Esophagus squamous epithelium (tissue), 5 donors: ENCODE data around the gene BABAM2. TPM values are rescaled to one million over a fixed set of nuclear protein-coding genes. Genes with fewer than 3 reads are reported as not detected.
"Not testable (repeated sequence)": the region's sequence is repeated elsewhere in the genome, so short reads cannot be mapped to it uniquely, and the experiment has no call there.

Experiments
- DNase-seq: peaks from one replicate; lab custom pipeline; 2025; lab: John Stamatoyannopoulos, UW
- H3K27ac ChIP-seq, 4 donors: fragments of 200-600 bp; sonication (generic); one replicate each; pipeline ENCODE4 v1.5.1; 2016 to 2019; ENCODE audit warnings: mild to moderate bottlenecking in 1 of 4
- H3K27me3 ChIP-seq, 4 donors: fragments of 200-600 bp; sonication (generic); 1 replicate in 3 of 4; 2 replicates in 1 of 4; pipeline versions ENCODE4 v1.5.1 to v1.6.0; 2017 to 2021; ENCODE audit warnings: antibody characterized with exemption in 1 of 4
- H3K36me3 ChIP-seq, 3 donors: fragments of 200-600 bp; sonication (generic); one replicate each; pipeline ENCODE4 v1.5.1; 2016 to 2019
- H3K4me1 ChIP-seq, 3 donors: fragments of 200-600 bp; sonication (generic); one replicate each; pipeline ENCODE4 v1.5.1; 2017 to 2019
- H3K4me3 ChIP-seq, 4 donors: fragments of 200-600 bp; sonication (generic); 1 replicate in 3 of 4; 2 replicates in 1 of 4; pipeline ENCODE4 v1.5.1; 2016 to 2019; ENCODE audit warnings: mild to moderate bottlenecking in 2 of 4, moderate library complexity in 1 of 4
- H3K9me3 ChIP-seq, 3 donors: fragments of 200-600 bp; sonication (generic); one replicate each; pipeline ENCODE4 v1.5.1; 2016 to 2019
- POLR2A ChIP-seq, 4 donors: fragments of 450-650 bp; IDR thresholded peaks; one replicate each; pipeline ENCODE4 v1.6.1; 2017; ENCODE audit warnings: antibody characterized with exemption in 4 of 4, mild to moderate bottlenecking in 4 of 4, moderate library complexity in 3 of 4
- WGBS, 2 donors: methylation state at CpG; one replicate each; pipeline ENCODE4 v1.1.5; 2018; 5-methylcytosine and 5-hydroxymethylcytosine counted together
- intact Hi-C: fragments of 100-400 bp; cut with DNase I; formaldehyde crosslinking; loops from one replicate; pipeline ENCODE4 v1.15.0; 2022
- total RNA-seq, 4 donors: library from RNA; depleted of rRNA; stranded (reverse); fragments of >200 nt; gene quantifications; one replicate each; pipeline ENCODE4 v1.1.0, GENCODE V29; 2016
- TF ChIP-seq, protein P1 (sequence below), 6 experiments: fragments of 450-650 bp in 4 of 6; fragments of 200-600 bp in 2 of 6; sonication (generic) in 2 of 6; IDR thresholded peaks; one replicate each; pipeline ENCODE4 v1.5.1; 2016 to 2019; ENCODE audit warnings: antibody characterized with exemption in 6 of 6, mild to moderate bottlenecking in 4 of 6, moderate library complexity in 4 of 6
- donor health status: DM: yes; HTN: yes; CAD: no.

The BABAM2 gene
- total RNA-seq, 4 donors from 2014 or later = 16.6 to 28.3 (median 24.3) TPM

DNA sequence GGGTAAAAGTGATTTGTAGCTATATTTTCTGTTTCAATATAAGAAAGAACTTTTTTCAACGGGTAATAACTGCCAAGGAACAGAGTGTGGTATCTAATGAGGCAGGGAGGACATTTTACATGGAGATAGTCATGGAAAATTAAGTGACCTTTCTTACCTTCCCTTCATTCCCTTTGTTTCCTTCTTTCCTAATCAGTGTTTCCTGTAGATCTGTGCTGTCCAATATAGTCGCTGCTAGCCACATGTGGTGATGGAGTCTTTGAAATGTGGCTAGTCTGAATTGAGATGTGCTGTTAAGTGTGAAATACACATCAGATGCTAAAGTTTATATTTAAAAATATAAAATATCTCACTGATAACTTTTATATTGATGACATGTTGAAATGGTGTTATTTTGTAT is 81.8 kb downstream of the BABAM2 start:
- Histone ChIP-seq H3K27me3 (no peaks in the 10 kb centered on the region), H3K36me3 (peaks cover 0 to 4% (median 0%) of the 10 kb centered on the region in 3 donors), H3K27ac (no peak overlapping the region), H3K9me3 (peaks cover 0 to 8% (median 5%) of the 10 kb centered on the region in 3 donors), H3K4me3 (no peak overlapping the region), H3K4me1 (peaks cover 0 to 3% (median 0%) of the 10 kb centered on the region in 3 donors)
- 77 to 81% methylated on average over 2 of the region's 2 CpGs for WGBS, 2 donors
- DNase-seq = no peak
- TF ChIP-seq, protein P1, sequence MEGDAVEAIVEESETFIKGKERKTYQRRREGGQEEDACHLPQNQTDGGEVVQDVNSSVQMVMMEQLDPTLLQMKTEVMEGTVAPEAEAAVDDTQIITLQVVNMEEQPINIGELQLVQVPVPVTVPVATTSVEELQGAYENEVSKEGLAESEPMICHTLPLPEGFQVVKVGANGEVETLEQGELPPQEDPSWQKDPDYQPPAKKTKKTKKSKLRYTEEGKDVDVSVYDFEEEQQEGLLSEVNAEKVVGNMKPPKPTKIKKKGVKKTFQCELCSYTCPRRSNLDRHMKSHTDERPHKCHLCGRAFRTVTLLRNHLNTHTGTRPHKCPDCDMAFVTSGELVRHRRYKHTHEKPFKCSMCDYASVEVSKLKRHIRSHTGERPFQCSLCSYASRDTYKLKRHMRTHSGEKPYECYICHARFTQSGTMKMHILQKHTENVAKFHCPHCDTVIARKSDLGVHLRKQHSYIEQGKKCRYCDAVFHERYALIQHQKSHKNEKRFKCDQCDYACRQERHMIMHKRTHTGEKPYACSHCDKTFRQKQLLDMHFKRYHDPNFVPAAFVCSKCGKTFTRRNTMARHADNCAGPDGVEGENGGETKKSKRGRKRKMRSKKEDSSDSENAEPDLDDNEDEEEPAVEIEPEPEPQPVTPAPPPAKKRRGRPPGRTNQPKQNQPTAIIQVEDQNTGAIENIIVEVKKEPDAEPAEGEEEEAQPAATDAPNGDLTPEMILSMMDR (IDR thresholded peaks at IDR 0.05) = no peak
- no peak for TF ChIP-seq POLR2A (IDR thresholded peaks at IDR 0.05)
- intact Hi-C loops = no loop called here

DNA sequence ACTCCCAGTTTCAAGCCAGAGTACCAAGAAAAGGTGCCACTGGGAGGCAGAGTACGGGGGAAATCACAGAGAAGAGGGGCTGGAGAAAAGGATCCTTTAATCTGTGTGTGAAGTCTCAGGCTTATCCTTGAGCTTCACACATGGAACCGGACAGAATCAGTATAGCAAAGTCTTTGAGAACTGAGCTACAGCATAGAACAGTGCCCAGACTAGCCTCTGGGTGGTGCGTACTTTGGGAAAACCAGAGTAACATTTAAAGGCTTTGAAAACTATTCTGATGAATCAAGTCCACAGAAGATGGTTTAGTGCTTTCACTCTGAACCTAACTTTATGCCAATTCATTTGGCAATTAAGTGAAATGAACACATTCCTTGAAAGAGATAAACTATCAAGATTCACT is 83.1 kb downstream of the BABAM2 start:
- Histone ChIP-seq H3K27ac (no peak overlapping the region), H3K4me1 (no peaks in the 10 kb centered on the region), H3K36me3 (no peaks in the 10 kb centered on the region), H3K4me3 (no peak overlapping the region), H3K27me3 (no peaks in the 10 kb centered on the region), H3K9me3 (peaks cover 0 to 3% (median 0%) of the 10 kb centered on the region in 3 donors)
- no peak for TF ChIP-seq POLR2A (IDR thresholded peaks at IDR 0.05)
- TF ChIP-seq, protein P1 (IDR thresholded peaks at IDR 0.05) = peak in 1 of 6 experiments; percentile 24
- intact Hi-C loops = no loop called here
- no peak for DNase-seq
- 80 to 81% methylated on average over 3 of the region's 3 CpGs for WGBS, 2 donors

DNA sequence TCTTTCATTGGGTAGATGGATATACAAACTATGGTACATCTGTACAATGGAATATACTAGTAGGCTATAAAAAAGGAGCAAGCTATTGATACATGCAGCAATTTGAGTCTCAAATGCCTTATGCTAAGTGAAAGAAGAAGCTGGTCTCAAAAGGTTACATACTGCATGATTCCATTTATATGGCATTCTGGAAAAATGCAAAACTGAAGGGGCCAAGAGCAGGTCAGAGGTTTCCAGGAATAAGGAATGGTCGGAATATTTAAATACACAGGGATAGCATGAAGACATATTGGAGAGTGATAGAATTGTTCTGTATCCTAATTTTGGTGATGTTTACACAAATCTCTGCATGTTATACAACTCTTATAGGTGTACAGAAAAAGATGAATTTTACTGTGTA is 85.8 kb downstream of the BABAM2 start:
- no peaks in the 10 kb centered on the region for H3K27me3 ChIP-seq
- H3K27ac ChIP-seq = no peak overlapping the region
- DNase-seq = no peak
- no peak for TF ChIP-seq POLR2A (IDR thresholded peaks at IDR 0.05)
- TF ChIP-seq, protein P1 (IDR thresholded peaks at IDR 0.05) = no peak
- intact Hi-C loops = no loop called here
- no peak overlapping the region for H3K4me3 ChIP-seq
- WGBS, 2 donors = 97 to 100% methylated on average over 1 of the region's 1 CpG
- no peaks in the 10 kb centered on the region for H3K9me3 ChIP-seq
- H3K36me3 ChIP-seq = no peaks in the 10 kb centered on the region
- no peaks in the 10 kb centered on the region for H3K4me1 ChIP-seq

DNA sequence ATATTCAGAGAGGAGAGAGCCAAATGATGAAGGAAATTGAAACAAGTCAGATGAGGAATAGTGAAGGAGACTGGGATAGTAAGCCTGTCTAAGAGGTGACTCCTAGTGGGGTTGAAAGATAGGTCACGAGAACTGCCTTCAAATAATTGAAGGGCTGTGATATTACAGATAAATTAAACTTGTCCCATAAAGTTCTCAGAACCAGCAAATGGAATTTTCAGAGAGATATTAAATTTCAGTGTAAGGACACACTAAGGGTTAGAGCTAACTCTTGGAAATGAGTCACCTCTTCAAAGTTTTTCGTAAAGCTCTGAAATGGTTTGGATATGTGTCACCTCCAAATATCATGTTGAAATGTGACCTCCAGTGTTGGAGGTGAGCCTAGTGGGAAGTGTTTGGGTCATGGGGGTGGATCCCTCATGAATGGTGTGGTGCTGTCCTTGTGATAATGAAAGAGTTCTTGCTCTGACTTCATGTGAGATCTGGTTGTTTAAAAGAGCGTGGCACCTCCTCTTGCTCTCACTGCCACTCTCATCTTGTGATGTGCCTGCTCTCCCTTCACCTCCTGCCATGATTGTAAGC is 87.3 kb downstream of the BABAM2 start:
- intact Hi-C loops = no loop called here
- TF ChIP-seq, protein P1 (IDR thresholded peaks at IDR 0.05) = no peak
- TF ChIP-seq POLR2A (IDR thresholded peaks at IDR 0.05) = no peak
- H3K4me1 ChIP-seq = no peaks in the 10 kb centered on the region
- 58 to 59% methylated on average over 3 of the region's 3 CpGs for WGBS, 2 donors
- H3K4me3 ChIP-seq = no peak overlapping the region
- DNase-seq = no peak
- no peaks in the 10 kb centered on the region for H3K36me3 ChIP-seq
- H3K27ac ChIP-seq = no peak overlapping the region
- H3K9me3 ChIP-seq = no peaks in the 10 kb centered on the region
- no peaks in the 10 kb centered on the region for H3K27me3 ChIP-seq

DNA sequence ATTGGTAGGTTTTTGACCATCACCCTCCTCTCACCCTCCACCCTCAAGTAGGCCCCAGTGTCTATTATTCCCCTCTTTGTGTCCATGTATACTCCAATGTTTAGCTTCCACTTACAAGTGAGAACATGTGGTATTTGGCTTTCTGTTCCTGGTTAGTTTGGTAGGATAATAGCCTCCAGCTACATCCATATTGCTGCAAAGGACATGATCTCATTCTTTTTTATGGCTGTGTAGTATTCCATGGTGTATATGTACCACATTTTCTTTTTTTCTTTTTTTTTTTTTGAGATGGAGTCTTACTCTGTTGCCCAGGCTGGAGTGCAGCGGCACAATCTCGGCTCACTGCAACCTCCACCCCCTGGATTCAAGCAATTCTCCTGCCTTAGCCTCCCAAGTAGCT is 88.2 kb downstream of the BABAM2 start:
- H3K27me3 ChIP-seq, intact Hi-C loops, H3K9me3 ChIP-seq, H3K27ac ChIP-seq, DNase-seq, H3K4me3 ChIP-seq, H3K4me1 ChIP-seq, H3K36me3 ChIP-seq: not testable (repeated sequence)
- WGBS, 2 donors = 100% methylated on average over 2 of the region's 2 CpGs; no CpG with 5 or more reads in 1 of the 2 donors
